Vagina (tissue), 2 donors: ENCODE results near the gene NUP42.

Experiments
- CTCF ChIP-seq, 3 experiments: fragments of 450-650 bp in 2 of 3; fragments of 200-600 bp in 1 of 3; sonication (generic) in 1 of 3; IDR thresholded peaks; one replicate each; pipeline ENCODE4 v1.5.1; 2017 to 2019; ENCODE audit warnings: antibody characterized with exemption in 3 of 3, mild to moderate bottlenecking in 2 of 3, moderate library complexity in 2 of 3
- POLR2A ChIP-seq, 2 donors: fragments of 450-650 bp; IDR thresholded peaks; one replicate each; pipeline ENCODE4 v1.6.1; 2017; ENCODE audit warnings: antibody characterized with exemption in 2 of 2, mild to moderate bottlenecking in 2 of 2, moderate library complexity in 2 of 2
- POLR2AphosphoS5 ChIP-seq, 2 donors: sonication (generic); formaldehyde crosslinking; IDR thresholded peaks; one replicate each; pipeline ENCODE4 v1.9.0; 2017; ENCODE audit warnings: antibody characterized with exemption in 2 of 2, mild to moderate bottlenecking in 2 of 2, low read depth in 1 of 2; ENCODE audit not compliant: insufficient read depth in 1 of 2

- TF ChIP-seq CTCF (IDR thresholded peaks at IDR 0.05) (no peak), POLR2A (IDR thresholded peaks at IDR 0.05) (no peak), POLR2AphosphoS5 (IDR thresholded peaks at IDR 0.05; ENCODE audit: insufficient read depth in 1 of 2, low read depth in 1 of 2) (no peak)
Measured at GRCh38 chr7:23220690-23221305, 39.0 kb downstream of the NUP42 start.
